Neural cell (in vitro differentiated cells): ENCODE results near the gene RGS6.

Experiments used
- MXI1 ChIP-seq: fragments of 450-650 bp; conservative IDR thresholded peaks from 2 replicates; pipeline ENCODE4 v1.6.1; 2014; ENCODE audit warnings: antibody characterized with exemption, mild to moderate bottlenecking; ENCODE audit not compliant: poor library complexity, severe bottlenecking
- POLR2AphosphoS5 ChIP-seq: IDR thresholded peaks from 2 replicates; pipeline ENCODE4 v1.6.1; 2012
- RAD21 ChIP-seq: fragments of 450-650 bp; conservative IDR thresholded peaks from 2 replicates; pipeline ENCODE4 v1.6.1; 2014; ENCODE audit warnings: antibody characterized with exemption, mild to moderate bottlenecking, moderate library complexity
- TAF1 ChIP-seq: IDR thresholded peaks from 2 replicates; pipeline ENCODE4 v1.6.1; 2012; ENCODE audit warnings: low read depth
- TF ChIP-seq, protein P1 (sequence below): fragments of 450-650 bp; IDR thresholded peaks from 2 replicates; pipeline ENCODE4 v1.5.1; 2014; ENCODE audit warnings: antibody characterized with exemption, mild to moderate bottlenecking, moderate library complexity; ENCODE audit not compliant: poor library complexity, severe bottlenecking
- TF ChIP-seq, protein P2 (sequence below): IDR thresholded peaks from 2 replicates; pipeline ENCODE4 v1.6.1; 2012; ENCODE audit warnings: borderline replicate concordance

DNA sequence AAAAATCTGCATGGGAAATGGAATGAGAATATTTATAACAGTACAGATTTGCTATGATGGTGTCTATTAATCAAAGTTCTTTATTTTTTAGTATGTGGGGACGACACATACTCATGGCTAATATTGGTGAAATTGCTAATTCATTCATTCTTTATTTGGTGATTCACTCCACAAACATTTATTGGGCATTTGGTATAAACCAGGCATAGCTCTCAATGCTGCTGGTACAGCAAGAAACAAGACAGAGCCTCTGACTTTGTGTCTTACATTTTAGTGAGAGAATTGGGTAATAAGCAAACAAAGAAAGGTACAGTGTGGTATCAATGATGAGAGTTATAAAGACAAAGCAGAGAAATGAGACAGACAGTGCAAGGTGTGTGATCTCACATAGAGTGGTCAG is 129.5 kb downstream of the RGS6 start:
- no peak for TF ChIP-seq POLR2AphosphoS5
- TF ChIP-seq, protein P1, sequence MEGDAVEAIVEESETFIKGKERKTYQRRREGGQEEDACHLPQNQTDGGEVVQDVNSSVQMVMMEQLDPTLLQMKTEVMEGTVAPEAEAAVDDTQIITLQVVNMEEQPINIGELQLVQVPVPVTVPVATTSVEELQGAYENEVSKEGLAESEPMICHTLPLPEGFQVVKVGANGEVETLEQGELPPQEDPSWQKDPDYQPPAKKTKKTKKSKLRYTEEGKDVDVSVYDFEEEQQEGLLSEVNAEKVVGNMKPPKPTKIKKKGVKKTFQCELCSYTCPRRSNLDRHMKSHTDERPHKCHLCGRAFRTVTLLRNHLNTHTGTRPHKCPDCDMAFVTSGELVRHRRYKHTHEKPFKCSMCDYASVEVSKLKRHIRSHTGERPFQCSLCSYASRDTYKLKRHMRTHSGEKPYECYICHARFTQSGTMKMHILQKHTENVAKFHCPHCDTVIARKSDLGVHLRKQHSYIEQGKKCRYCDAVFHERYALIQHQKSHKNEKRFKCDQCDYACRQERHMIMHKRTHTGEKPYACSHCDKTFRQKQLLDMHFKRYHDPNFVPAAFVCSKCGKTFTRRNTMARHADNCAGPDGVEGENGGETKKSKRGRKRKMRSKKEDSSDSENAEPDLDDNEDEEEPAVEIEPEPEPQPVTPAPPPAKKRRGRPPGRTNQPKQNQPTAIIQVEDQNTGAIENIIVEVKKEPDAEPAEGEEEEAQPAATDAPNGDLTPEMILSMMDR = no peak
- TF ChIP-seq, protein P2, sequence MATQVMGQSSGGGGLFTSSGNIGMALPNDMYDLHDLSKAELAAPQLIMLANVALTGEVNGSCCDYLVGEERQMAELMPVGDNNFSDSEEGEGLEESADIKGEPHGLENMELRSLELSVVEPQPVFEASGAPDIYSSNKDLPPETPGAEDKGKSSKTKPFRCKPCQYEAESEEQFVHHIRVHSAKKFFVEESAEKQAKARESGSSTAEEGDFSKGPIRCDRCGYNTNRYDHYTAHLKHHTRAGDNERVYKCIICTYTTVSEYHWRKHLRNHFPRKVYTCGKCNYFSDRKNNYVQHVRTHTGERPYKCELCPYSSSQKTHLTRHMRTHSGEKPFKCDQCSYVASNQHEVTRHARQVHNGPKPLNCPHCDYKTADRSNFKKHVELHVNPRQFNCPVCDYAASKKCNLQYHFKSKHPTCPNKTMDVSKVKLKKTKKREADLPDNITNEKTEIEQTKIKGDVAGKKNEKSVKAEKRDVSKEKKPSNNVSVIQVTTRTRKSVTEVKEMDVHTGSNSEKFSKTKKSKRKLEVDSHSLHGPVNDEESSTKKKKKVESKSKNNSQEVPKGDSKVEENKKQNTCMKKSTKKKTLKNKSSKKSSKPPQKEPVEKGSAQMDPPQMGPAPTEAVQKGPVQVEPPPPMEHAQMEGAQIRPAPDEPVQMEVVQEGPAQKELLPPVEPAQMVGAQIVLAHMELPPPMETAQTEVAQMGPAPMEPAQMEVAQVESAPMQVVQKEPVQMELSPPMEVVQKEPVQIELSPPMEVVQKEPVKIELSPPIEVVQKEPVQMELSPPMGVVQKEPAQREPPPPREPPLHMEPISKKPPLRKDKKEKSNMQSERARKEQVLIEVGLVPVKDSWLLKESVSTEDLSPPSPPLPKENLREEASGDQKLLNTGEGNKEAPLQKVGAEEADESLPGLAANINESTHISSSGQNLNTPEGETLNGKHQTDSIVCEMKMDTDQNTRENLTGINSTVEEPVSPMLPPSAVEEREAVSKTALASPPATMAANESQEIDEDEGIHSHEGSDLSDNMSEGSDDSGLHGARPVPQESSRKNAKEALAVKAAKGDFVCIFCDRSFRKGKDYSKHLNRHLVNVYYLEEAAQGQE = no peak
- no peak for TF ChIP-seq TAF1
- no peak for TF ChIP-seq RAD21
- no peak for TF ChIP-seq MXI1
